ENCODE data around the gene SLAMF8.

GRCh38 chr1:159849626-159850366, 23.1 kb downstream of the SLAMF8 start:
- TF ChIP-seq, protein P1, sequence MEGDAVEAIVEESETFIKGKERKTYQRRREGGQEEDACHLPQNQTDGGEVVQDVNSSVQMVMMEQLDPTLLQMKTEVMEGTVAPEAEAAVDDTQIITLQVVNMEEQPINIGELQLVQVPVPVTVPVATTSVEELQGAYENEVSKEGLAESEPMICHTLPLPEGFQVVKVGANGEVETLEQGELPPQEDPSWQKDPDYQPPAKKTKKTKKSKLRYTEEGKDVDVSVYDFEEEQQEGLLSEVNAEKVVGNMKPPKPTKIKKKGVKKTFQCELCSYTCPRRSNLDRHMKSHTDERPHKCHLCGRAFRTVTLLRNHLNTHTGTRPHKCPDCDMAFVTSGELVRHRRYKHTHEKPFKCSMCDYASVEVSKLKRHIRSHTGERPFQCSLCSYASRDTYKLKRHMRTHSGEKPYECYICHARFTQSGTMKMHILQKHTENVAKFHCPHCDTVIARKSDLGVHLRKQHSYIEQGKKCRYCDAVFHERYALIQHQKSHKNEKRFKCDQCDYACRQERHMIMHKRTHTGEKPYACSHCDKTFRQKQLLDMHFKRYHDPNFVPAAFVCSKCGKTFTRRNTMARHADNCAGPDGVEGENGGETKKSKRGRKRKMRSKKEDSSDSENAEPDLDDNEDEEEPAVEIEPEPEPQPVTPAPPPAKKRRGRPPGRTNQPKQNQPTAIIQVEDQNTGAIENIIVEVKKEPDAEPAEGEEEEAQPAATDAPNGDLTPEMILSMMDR (IDR thresholded peaks at IDR 0.05; ENCODE audit: insufficient read depth, low read length, poor library complexity, severe bottlenecking) = no peak
- no peak for TF ChIP-seq EZH2phosphoT487 (conservative IDR thresholded peaks at IDR 0.05; ENCODE audit: low read length)
